HG02763 (cell line): ENCODE measurements around the gene DMBX1.
A peak's percentile ranks its signal among the peaks of the same experiment; 100 is the strongest.

Experiments used
- ATAC-seq: cut with Tn5 transposase; IDR thresholded peaks from one replicate; pipeline ENCODE4 v1.9.1; 2021; ENCODE audit warnings: mild to moderate bottlenecking, moderate library complexity; ENCODE audit not compliant: unreplicated experiment

Gene DMBX1

DNA sequence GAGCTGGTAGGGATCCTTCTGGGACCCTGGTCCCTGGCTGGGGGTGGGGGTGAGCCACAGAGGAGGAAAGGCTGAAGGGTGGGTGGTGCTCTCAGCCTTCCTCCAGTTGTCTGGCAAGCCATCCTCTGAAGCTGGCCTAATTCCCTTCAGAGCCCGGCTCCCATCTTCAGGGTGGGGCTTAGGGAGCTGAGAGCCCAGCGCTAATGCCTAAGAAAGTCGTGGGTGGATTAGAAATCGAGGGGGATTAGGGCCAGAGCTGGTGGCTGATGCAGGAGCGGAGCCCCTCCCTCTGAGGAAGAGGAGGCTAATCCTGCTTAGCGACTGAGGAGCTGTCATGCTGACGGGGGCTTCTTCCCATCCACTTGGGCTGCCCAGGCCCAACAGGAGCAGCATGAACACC is 30.8 kb upstream of the DMBX1 start:
- ATAC-seq, result no peak

DNA sequence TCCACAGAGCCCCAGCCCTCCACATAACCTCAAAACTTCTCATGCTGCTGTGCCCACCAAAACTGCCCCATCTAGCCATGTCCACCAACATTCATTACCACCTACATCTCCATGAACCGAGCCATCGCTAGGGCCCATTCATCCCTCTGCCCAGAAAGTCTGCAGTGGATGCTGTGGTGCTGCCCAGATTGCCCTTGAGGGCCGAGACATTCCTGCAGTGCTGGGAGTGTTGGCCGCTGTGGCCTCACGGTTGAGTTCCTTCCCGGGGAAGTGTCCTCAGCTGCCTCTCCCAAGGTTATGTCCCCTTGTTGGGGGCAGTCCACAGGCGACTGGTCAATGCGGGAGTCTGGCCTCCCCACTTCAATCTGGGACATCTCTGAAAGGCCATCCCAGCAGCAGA is 30.3 kb upstream of the DMBX1 start:
- ATAC-seq, result no peak

DNA sequence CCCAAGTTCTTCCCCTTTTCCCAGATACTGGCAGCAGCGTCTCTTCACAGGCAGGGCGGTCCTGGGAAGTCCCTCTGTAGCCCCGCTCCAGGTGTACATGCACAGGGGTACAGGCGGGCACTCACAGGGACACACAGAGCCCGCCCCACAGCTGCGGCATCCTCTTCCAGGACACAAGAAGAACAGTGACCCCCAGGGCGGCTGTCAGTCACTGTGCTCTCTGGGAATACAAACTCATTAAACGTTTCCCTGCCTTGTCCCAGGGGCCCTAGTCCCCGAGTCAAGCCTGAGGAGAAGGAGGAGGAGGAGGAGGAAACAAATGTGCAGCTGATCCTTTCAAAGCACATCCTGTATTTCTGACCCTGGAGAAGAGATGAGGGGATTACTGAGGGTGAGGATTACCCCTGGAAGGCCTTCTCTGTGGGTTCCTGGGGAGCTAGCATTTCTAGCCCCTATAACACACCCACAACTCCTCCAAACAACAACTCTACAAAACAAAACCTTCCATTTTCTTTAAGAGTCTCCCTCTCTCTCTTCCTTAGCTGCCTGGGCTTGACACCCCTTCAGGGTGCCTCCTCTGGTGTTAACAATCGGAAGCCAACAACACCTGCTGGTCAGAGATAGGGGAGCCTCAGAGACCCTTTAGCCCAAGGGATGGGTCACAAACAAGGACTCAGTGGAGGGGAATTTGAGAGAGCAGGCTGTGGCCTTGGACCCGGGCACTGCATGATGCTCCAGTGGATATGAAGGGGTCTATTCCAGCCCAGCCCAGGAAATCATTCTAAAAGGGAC is 28.4 kb upstream of the DMBX1 start:
- ATAC-seq, result no peak

DNA sequence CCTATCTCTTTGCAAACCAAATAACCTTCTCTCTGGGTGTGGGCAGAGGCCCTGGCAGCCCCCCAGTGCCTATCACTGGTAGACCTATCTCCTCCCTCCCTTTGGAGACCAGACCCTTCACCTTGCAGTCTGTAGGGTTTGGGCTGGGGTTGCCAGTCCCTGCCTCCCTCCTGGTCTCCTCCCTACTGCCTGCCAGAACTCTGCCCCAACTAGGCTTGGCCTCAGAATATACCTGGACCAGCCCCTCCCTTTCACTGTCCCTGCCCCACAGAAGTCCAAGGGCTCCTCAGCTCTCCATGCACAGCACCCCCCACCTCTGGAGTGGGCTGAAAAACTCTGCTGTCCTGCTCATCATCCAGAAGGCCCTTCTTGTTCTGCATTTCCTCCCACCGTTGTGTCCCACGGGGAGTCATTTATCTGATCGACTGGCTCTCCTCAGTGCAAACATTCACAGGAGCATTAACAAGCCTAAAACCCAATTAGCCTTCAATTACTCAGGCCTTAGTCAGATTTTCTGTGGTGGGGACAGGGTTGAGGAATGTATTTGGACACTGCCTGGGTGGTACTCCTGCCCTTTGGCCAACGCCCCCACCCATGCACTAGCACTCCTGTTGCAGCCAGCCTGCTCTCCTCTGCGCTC is 27.7 kb upstream of the DMBX1 start:
- no peak for ATAC-seq

DNA sequence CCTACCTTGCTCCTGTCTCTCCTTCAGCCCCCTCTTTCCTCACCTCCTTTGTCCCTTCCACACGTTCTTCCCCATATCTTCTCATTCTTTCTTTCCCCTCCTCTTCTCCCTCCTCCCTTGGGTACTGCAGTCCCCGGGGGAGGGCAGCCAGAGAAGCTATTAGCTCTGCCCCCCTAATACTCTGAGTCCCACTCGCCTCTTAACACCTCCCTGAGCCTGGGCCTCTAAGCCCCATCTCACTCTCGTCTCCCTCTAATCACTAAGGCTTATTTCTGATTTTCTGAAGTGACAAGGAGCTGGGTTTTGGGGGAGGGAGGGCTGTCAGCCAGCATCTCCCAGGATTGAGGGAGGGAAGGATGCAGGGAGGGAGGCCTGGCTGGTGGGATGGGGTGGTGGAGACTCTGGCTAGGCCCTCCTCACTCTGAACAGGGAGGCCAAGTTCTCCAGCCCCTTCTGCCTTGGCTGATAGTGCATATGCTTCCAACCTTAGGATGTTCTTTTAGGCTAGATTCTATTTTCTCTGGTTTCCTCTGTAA is 25.6 kb upstream of the DMBX1 start:
- ATAC-seq, result no peak

DNA sequence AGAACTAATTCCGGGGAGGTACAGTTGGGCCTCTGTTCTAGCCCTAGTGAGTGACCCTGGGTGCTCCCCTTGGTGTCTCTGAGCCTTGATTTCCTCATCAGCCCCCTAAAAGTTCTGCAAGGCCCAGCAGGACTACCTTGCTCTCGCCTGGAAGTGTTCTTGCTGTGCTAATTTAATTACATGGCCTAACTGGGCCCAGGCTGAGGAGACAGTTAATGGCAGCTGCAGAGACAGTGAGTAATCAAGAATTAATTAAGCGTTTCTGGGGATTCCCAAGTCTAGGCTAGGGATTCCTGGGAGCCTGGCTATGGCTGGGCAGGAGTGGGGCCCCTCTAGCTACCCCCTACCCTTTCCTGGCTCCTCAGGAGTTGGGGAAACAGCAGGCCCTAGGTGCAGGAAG is 24.7 kb upstream of the DMBX1 start:
- no peak for ATAC-seq

DNA sequence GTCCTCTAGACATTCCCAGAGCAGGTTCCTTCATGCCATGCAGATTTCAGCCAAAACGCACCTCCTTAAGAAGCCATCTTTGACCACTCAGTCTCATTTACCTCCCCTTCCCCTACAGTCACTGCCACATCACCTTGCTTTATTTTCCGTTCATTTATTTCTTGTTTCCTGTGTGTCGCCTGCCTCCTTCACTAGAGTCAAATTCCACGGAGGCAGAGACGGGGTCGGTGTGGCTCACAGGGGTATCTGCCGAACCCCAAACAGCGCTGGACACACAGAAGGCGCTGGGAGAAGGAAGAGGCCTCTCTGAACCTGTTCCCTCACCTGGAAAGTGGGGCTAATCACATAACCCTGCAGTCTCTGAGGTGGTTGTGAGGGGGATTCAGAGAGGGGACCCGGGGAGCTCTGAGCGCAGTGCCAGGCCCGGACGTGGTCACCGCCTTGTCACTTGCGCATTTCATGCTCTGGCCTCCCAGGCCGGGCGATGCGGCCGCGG is 23.6 kb upstream of the DMBX1 start:
- no peak for ATAC-seq

DNA sequence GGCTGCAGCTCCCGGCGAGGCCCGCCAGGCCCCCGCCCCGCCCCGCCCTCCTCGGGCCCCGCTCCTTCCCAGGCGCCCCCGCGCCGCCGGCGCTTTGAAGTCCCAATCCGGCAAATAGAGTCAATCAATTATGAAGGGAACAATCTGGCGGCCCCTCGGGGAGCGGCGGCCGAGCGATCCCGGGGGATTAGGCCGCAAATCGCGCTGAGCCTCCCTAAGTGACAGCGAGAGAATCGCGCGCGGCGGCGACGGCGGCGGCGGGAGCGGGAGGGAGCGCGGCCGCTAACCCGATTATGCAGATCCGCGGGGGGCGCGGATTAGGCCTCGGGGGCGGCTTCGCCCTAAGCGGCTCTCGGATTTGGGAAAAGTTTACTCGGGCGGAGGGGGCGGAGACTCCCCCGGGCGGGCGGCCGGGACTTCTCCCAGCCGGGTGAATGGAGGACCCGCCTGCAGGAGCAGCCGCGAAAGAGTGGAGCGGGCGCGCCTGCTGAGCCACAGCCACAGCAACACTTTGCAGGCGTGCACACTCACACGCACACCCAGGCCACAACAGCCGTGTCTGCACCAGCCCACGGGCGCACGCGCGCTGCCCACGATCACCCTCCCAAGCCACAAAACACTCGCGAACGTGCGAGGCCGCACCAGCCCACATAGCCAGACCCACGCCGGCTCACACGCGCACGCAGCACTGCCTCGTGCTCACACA is 23.0 kb upstream of the DMBX1 start:
- ATAC-seq, result no peak

DNA sequence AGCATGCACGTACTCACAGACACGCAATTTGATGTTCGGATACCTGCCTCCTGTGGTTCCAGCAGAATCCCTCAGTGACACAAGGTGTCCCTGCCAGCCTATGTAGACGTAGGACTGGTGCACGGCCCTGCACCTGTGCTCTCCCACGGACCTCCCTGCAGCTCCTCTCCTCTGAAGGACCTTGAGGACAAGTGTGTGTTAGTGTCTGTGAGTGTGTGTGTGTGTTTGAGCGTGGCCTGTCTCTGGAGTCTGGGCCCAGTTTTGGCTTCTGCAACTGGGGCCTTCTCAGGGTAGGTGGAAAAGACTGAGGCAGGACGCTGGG is 22.5 kb upstream of the DMBX1 start:
- no peak for ATAC-seq

DNA sequence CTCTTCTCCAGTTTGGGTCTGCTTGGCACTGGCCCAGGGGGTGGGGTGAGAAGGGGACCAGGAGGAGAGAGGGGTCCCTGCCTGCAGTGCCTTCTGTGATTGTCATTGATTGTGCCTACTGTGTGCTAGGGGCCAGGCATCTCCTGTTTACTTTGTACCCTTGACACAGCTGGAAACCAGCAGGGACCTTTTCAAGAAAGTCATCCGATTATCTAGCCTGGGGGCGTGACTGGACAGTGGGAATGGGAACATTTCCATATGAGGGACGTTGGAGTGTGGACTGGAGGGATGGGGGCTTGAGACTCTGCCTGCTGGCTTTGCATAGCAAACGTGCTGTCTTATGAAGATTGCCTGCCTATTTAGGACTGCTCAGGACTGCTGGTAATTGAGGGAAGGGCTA is 19.8 kb upstream of the DMBX1 start:
- no peak for ATAC-seq

DNA sequence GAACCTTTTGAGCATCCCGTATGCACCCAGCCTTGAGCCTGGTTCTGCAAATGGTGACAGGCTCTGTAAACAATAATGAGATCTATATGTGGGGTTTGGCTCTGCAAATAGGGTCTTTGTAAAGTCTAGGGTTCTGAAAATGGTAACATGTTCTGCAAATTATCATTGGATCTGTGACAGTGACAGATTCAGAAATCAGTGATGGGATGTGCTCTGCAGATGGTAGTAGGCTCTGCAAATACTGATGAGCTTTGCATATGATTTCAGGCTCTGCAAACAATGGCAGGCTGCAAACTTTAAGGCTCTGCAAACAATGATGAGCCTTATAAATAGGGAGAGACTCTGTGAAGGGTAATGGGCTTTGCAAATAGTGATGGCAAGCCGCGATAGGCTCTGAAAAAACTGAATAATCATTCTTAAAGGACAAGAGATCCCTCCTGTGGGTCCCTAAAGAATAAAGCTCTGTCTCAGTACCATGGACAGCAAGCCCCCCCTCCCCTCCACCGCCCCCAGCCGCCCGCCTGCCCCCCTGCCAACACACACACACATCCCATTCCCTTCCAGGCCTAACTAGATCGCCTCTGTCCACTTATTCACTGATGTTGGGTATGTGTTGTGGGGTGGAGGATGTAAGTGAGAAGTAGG is 17.7 kb upstream of the DMBX1 start:
- ATAC-seq, result no peak

DNA sequence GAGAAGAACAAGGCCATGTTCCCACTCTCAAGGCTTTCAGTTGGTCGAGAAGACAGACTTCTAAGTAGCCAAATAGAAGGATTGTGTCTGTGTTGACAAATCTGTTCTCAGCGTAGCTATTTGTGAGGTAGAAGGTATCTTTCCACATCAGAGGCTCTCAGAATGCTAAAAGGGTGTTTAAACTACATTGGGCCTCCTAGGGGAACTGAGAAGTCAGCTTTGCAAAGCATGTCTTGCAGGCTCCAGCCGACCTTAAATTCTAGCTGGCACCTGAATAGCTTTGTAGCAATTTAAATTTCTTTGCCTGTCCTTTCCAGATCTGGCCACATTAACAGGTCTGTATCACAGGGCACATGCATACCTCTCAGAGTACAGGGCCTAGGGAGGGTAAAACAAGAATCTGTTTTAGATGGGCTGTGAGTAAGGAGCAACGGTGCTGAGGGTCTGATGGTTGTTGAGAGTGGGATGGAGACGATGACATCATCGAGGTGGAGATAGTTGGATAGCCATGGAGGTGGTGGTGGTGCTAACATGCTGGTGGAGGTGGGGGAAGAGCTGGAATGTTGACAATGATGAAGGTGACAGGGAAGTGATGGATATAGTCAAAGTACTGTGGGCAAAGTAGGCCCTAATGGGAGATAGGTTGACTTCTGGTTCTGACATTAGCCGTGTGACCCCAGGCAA is 17.0 kb upstream of the DMBX1 start:
- no peak for ATAC-seq

DNA sequence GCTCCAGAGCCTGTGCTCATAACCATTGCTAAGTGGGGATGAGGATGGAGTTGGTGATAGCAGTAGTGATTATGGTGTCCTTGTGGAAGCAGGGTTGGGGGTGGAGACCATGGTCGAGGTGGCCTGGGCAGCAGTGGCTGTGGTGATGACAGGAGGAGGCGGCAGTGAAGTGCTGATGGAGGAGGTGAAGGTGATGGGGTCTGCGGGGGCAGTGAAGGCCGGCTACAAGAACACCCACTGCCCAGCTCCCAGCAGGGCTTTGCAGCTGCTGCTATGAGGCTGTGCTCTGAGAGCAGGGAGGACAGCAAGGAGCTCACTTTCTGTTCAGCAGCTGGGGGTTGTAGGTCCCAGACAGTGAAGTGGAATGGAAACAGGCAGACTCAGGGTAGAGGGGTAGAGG is 15.6 kb upstream of the DMBX1 start:
- no peak for ATAC-seq

DNA sequence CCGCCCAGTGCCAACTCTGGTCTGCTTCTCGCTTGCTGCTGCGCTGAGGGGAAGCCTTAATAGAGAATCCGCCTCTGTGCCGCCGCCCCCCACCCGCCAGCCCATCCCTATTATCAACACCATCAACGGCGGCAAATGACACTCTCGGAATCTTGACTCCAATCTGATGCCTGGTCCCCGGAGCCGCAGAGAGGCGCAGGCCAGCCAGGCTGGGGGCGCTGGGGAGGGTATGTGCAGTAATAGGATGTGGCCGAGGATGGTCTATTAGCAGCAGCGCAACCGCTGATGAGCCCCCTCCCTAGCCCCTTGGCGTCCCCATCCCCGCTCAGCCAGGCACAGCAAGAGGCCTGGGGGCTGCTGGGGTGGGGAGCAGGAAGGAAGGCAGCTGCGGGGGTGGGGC is 15.1 kb upstream of the DMBX1 start:
- no peak for ATAC-seq

DNA sequence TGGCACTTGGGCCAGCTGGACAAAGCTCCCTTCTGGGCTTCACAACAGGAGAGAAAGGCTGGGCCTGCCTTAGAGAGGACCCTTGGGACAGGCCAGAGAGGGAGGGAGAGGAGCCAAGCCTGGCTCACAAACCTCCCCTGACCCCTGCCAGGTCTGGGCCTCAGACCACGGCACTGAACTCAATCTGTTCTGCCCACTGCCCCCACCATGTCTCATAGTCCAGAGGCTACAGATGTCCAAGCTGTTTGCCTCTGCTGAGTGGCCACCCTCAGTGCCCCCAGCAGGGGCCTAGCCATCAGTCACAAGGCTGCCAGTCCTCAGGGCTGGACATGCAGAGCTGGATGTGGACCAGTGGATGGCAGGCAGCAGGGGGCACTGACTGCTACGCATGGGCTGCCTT is 13.0 kb upstream of the DMBX1 start:
- ATAC-seq, result no peak

DNA sequence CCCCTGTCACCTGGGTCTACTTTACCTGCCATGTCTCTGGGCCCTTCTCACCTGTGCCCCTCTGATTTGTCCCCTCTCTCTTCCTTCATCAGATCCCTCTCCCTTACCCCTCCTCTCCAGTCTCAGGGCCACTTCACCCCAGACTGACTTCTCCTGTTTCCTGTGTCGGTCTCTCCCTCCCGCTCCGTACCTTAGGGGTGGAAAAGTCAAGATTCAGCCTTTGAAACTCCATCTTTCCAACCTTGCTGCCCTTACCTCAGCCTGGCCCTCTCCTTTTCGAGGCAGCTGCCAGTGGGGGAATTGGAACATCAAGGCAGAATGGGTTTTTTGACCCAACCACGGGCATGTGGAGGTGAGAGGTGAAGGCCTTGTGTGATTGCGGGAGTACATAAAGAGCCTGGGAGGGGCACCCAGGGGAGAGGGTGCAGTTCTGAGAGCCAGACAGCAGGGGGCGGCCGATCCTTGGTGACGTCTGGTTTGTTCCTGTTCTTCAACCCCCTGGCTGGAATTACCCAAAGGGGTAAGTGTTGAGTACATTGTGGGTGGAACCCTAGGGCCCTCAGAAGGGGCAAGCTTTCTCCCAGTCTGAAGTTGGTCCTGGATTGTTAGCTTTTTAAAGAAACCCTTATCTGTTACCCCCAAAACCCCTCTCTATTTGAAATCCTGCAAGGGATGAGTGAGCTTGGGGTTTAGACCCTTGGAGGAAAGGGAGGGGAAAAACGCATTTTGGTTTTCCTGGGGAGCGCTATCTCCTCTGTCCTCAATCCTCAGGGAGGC is 12.3 kb upstream of the DMBX1 start:
- peak; percentile 53 for ATAC-seq

DNA sequence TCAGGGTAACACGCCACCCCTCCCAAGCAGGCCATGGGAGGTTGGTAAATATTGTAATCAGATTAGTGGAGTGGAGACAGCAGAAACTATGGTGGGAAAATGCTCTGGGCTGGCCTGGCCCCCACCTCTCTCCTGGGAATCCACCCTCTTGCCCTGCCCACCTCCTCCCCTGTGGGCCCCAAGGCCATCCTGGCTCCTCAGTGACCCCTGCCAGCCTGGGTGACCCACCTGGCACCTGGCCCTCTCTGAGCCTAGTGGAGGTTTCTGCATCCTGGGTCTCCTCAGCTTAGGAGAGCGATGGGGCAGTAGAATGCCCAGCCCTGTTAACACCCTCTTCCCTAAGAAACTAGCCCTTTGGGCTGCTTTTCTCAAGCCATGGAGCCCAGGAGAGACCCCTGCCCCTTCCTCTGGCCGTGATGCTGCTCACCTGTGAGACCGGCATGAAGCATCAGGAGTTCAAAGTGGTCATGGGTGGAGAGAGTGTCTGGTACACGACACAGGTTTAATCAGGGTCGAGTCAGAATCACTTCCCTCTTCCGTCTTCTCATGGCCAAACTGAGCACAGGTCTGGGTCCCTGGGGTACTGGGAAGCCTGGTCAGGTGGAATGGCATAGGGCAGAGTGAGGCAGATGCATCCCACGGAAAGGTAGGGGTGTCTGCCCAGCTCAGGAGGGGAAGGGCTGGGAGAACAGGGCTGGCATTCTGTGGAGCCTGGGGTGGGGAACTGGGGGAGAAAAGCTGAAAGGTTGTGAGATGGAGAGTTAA is 10.7 kb upstream of the DMBX1 start:
- ATAC-seq, result no peak

DNA sequence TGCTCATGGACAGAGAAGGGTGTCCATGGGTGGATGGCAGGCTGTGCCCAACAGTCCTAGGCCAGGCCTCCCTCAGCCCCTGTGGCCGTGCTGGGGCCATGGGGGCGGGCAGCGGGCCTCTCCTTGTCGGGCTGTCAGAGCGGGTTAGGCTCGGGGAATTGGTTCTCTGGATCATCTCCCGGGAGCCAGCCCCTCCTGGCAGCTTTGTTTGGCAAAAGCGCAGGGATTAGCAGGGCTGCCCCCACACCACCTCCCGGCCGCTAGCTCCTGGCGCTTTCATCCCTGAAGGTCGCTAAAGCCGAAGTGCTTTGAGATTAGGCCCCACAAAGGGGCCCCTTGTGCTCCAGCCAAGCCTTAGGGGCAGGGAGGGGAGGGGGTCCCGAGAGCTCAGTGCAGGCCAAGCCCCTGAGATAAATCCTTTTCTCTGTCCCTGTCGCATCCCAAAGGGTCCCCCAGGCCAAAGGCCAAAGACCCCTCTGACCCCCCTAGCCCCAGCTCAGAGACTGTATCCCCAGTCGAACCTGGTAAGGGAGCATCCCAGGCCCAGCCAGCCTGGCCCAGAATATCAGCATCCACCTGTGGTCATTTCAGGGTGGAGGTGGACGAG is 9.8 kb upstream of the DMBX1 start:
- no peak for ATAC-seq
